CD4-positive, alpha-beta T cell (primary cell): Measurements from ENCODE around the gene KLHL18. TPM values are rescaled to one million over a fixed set of nuclear protein-coding genes. Genes with fewer than 3 reads are reported as not detected.
"Not testable (repeated sequence)": the region's sequence is repeated elsewhere in the genome, so short reads cannot be mapped to it uniquely, and the experiment has no call there.

Experiments
- ATAC-seq: fragments of 200-7000 bp; cut with Tn5 transposase; one replicate; pipeline ENCODE4 v1.10.0; 2022; ENCODE audit warnings: mild to moderate bottlenecking; ENCODE audit not compliant: poor library complexity
- CTCF ChIA-PET: fragments of 350-600 bp; sonication (Branson Sonifier 250); formaldehyde crosslinking; loops from one replicate; lab custom pipeline; 2021; ENCODE audit warnings: antibody characterized with exemption, inconsistent platforms; lab: Charles Lee
- POLR2A ChIA-PET: fragments of 350-600 bp; sonication (Branson Sonifier 250); formaldehyde crosslinking; loops from one replicate; lab custom pipeline; 2021; ENCODE audit warnings: antibody characterized with exemption, inconsistent platforms; lab: Charles Lee
- DNase-seq, 14 experiments: peaks; one replicate each; pipeline ENCODE4 v3.0.0-alpha.2; 2013 to 2020; ENCODE audit warnings: mixed read lengths in 2 of 14
- H3K27ac ChIP-seq, 2 donors: one replicate each; pipeline versions ENCODE4 v1.5.1 to v1.7.0; 2013; ENCODE audit warnings: low read length in 2 of 2, low read depth in 1 of 2, mild to moderate bottlenecking in 1 of 2
- H3K27me3 ChIP-seq, 2 experiments: 1 replicate in 1 of 2; 2 replicates in 1 of 2; pipeline versions ENCODE4 v1.6.1 to v1.7.0; 2013; ENCODE audit warnings: low read length in 2 of 2, control low read depth in 1 of 2, mild to moderate bottlenecking in 1 of 2, moderate library complexity in 1 of 2; ENCODE audit not compliant: insufficient read depth in 2 of 2, control insufficient read depth in 1 of 2
- H3K36me3 ChIP-seq: one replicate; pipeline ENCODE4 v1.6.1; 2013; ENCODE audit warnings: low read length, control low read depth; ENCODE audit not compliant: insufficient read depth
- H3K4me1 ChIP-seq: one replicate; pipeline ENCODE4 v1.6.1; 2013; ENCODE audit warnings: low read length, control low read depth; ENCODE audit not compliant: insufficient read depth
- H3K4me3 ChIP-seq: one replicate; pipeline ENCODE4 v1.5.1; 2013; ENCODE audit warnings: mild to moderate bottlenecking, low read length, moderate library complexity
- H3K9me3 ChIP-seq, 2 experiments: 1 replicate in 1 of 2; 2 replicates in 1 of 2; pipeline versions ENCODE4 v1.6.1 to v1.7.0; 2013; ENCODE audit warnings: low read length in 2 of 2, mild to moderate bottlenecking in 2 of 2, control low read depth in 1 of 2, moderate library complexity in 1 of 2; ENCODE audit not compliant: control insufficient read depth in 1 of 2, insufficient read depth in 1 of 2
- H3K27ac Mint-ChIP-seq: one replicate; pipeline ENCODE4 v1.8.0; 2020; ENCODE audit warnings: mixed read lengths
- H3K27me3 Mint-ChIP-seq: one replicate; pipeline ENCODE4 v1.8.0; 2021; ENCODE audit warnings: mixed read lengths
- H3K36me3 Mint-ChIP-seq: one replicate; pipeline ENCODE4 v1.8.0; 2021; ENCODE audit warnings: low read depth, mixed read lengths
- H3K4me1 Mint-ChIP-seq: one replicate; pipeline ENCODE4 v1.8.0; 2021; ENCODE audit warnings: low read depth, mixed read lengths
- H3K4me3 Mint-ChIP-seq: one replicate; pipeline ENCODE4 v1.8.0; 2020; ENCODE audit warnings: mild to moderate bottlenecking, mixed read lengths
- H3K9me3 Mint-ChIP-seq: one replicate; pipeline ENCODE4 v1.8.0; 2020; ENCODE audit warnings: mixed read lengths
- CTCF ChIP-seq: fragments of 200-600 bp; IDR thresholded peaks from one replicate; pipeline ENCODE4 v1.8.0; 2022; ENCODE audit warnings: antibody characterized with exemption, mild to moderate bottlenecking
- intact Hi-C, 2 experiments: fragments of 100-400 bp; cut with DNase I in 1 of 2; cut with micrococcal nuclease in 1 of 2; formaldehyde crosslinking; loops; one replicate each; pipeline versions ENCODE4 v1.15.1 to v1.9.0; 2023 to 2025; cut with DNase I, micrococcal nuclease
- total RNA-seq, 174 experiments: library from RNA in 2 of 174; stranded (reverse) in 2 of 174; gene quantifications; one replicate each; pipeline ENCODE4 v1.2.3 and lab custom pipeline; 2021 to 2026

Gene KLHL18
- total RNA-seq, 2 experiments from 2014 or later: 43.3 to 43.7 TPM

DNA sequence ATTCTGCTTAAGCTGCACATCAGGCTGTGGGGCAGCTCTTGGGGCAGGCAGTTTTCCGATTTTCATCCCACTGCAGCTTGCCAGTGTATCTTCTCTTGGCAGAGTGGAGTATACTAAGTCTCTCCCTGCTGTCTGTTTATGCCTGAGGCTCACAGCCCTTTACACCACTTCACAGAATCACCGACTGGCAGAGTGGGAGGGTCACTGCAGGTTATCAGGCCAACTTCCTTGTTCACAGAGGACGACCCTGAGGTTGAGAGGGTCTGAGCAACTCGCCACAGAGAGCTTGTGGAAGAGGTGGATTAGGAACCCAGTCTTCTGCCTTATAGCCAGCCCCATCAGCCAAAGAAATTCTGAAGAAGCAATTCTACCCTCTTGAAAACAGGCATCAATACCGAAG is 31.1 kb upstream of the KLHL18 start:
- intact Hi-C loops: no loop called here
- H3K9me3 ChIP-seq: no peaks in the 10 kb centered on the region
- no peak for TF ChIP-seq CTCF
- ChIA-PET CTCF (no interaction called here), POLR2A (no interaction called here)
- Mint-ChIP-seq H3K27ac (no peak overlapping the region), H3K4me3 (no peak overlapping the region), H3K36me3 (no peaks in the 10 kb centered on the region), H3K4me1 (no peaks in the 10 kb centered on the region), H3K9me3 (no peaks in the 10 kb centered on the region), H3K27me3 (no peaks in the 10 kb centered on the region)
- H3K27ac ChIP-seq: no peak overlapping the region
- DNase-seq: no peak
- ATAC-seq: no peak
- no peaks in the 10 kb centered on the region for H3K4me1 ChIP-seq
- H3K27me3 ChIP-seq: no peaks in the 10 kb centered on the region
- H3K4me3 ChIP-seq: no peak overlapping the region
- no peaks in the 10 kb centered on the region for H3K36me3 ChIP-seq

DNA sequence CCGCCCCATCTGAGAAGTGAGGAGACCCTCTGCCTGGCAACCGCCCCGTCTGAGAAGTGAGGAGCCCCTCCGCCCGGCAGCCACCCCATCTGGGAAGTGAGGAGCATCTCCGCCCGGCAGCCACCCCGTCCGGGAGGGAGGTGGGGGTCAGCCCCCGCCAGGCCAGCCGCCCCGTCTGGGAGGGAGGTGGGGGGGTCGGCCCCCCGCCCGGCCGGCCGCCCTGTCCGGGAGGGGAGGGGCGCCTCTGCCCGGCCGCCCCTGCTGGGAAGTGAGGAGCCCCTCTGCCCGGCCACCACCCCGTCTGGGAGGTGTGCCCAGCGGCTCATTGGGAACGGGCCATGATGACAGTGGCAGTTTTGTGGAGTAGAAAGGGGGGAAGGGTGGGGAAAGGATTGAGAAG is 26.4 kb upstream of the KLHL18 start:
- intact Hi-C loops, POLR2A ChIA-PET: not testable (repeated sequence)

DNA sequence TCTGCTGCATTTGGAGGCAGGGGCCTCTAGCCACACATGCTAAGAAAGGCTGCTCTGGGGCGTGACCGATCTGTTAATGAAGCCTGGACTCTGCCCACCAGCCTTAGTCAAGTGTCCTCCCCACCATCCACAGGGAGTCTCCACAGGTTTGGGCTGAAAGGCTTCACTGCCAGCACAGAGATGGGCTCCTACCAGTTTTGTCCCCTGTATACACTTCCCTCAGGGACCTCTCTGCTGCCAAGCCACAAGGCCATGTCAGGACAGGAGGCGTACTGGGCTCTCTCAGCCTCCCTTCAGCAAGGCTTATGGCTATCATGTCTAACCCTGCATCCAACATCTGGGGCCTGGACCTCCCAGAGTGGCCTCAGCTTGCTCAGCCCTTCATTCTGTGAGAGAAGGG is 23.6 kb upstream of the KLHL18 start:
- no peak for TF ChIP-seq CTCF
- no peak overlapping the region for H3K27ac ChIP-seq
- Mint-ChIP-seq H3K4me1 (no peaks in the 10 kb centered on the region), H3K27ac (no peak overlapping the region), H3K4me3 (no peak overlapping the region), H3K36me3 (no peaks in the 10 kb centered on the region), H3K27me3 (no peaks in the 10 kb centered on the region), H3K9me3 (no peaks in the 10 kb centered on the region)
- H3K4me3 ChIP-seq: no peak overlapping the region
- H3K9me3 ChIP-seq: no peaks in the 10 kb centered on the region
- ATAC-seq: no peak
- ChIA-PET CTCF (no interaction called here), POLR2A (no interaction called here)
- no peak for DNase-seq
- intact Hi-C loops: no loop called here
- H3K4me1 ChIP-seq: no peaks in the 10 kb centered on the region
- H3K36me3 ChIP-seq: no peaks in the 10 kb centered on the region
- no peaks in the 10 kb centered on the region for H3K27me3 ChIP-seq

More for the DNA sequence above, 26.4 kb upstream of the KLHL18 start:
- H3K4me1 ChIP-seq, H3K27me3 Mint-ChIP-seq, H3K36me3 Mint-ChIP-seq, H3K4me3 Mint-ChIP-seq, H3K27ac ChIP-seq, H3K9me3 ChIP-seq, H3K4me3 ChIP-seq, H3K9me3 Mint-ChIP-seq, CTCF ChIA-PET, H3K36me3 ChIP-seq, DNase-seq, H3K27ac Mint-ChIP-seq, ATAC-seq, H3K4me1 Mint-ChIP-seq, H3K27me3 ChIP-seq: not testable (repeated sequence)

DNA sequence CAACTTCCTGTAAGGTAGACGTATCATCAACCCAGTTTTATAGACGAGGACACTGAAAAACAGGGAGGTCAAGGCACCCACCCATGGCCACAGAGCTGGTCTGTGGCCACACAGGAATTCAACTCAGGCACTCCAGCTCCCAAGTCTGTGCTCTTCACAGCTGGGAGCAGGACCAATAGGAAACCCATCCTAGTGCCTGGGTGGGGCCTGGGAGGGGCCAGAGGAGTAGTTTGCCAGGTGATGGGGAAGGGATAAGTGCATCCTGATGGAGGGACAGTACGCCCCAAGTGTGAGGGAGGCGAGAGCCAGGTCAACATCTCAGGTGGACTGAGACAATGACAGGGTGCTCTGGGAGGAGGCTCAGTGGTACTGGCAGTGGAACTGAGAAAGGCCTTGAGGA is 22.1 kb upstream of the KLHL18 start:
- H3K27ac Mint-ChIP-seq: no peak overlapping the region
- H3K4me3 ChIP-seq: no peak overlapping the region
- no peaks in the 10 kb centered on the region for H3K27me3 ChIP-seq
- H3K4me3 Mint-ChIP-seq: no peak overlapping the region
- POLR2A ChIA-PET: no interaction called here
- H3K9me3 Mint-ChIP-seq: no peaks in the 10 kb centered on the region
- no peak overlapping the region for H3K27ac ChIP-seq
- intact Hi-C loops: no loop called here
- no peaks in the 10 kb centered on the region for H3K36me3 Mint-ChIP-seq
- H3K36me3 ChIP-seq: no peaks in the 10 kb centered on the region
- no peak for TF ChIP-seq CTCF
- H3K4me1 Mint-ChIP-seq: no peaks in the 10 kb centered on the region
- H3K27me3 Mint-ChIP-seq: no peaks in the 10 kb centered on the region
- H3K9me3 ChIP-seq: no peaks in the 10 kb centered on the region
- H3K4me1 ChIP-seq: no peaks in the 10 kb centered on the region
- DNase-seq (no peak), ATAC-seq (no peak)
- CTCF ChIA-PET: no interaction called here
